ENCODE measurements around the gene DNAJB4.
A peak's percentile ranks its signal among the peaks of the same experiment; 100 is the strongest.
"Not testable (repeated sequence)": the region's sequence is repeated elsewhere in the genome, so short reads cannot be mapped to it uniquely, and the experiment has no call there.

The DNAJB4 gene

DNA sequence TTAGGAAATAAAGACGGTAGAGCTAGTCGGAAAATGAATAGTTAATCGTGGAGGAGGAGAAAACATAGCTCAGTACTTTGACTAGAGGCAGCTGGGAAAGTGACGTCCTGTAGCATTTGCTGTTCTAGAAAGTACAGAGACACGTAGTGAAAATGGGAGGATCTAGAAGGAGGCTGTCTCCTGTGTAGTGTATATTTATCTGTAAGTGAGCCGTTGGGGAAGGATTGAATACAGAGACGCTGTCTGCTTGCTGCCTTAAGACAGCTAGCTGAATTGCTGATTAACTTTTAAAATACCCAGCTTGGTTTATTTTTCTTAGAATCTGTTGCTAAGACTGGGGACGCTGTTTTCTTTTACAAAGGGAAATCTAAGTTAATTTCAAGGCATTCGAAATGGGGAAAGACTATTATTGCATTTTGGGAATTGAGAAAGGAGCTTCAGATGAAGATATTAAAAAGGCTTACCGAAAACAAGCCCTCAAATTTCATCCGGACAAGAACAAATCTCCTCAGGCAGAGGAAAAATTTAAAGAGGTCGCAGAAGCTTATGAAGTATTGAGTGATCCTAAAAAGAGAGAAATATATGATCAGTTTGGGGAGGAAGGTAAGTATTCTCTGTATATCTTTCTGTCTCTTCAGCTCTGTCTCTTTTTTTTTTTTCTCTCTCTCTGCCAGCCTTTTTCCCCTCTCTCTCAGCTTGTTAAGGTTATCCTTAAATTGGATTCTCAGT lies at the start of gene DNAJB4:
Gene DNAJB4 (plus strand): TSS at position 221 of the 729 bp plus-strand sequence. CDS start 172 bp downstream, at position 393.
- DNase-seq: peak in 44 of 56 donors; percentile 4 to 87 (median 52)

DNA sequence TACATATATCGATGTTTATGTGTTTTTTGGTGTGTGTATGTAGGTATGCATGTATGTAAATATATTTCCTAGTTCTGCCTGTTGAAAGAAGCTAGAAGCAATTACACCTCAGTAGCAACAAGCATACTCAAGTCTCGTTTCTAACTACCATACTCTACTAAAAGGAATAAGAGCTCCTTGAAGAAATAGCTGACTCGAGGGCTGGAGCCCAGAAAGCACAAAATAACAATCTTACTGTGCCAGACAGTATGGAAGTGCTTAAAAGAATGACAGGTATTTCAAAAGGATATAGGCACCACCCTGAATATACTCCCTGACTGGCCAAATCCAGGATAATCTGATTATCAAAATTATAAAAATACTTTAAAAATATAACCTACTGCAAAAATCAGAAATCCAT lies 49.0 kb upstream of the DNAJB4 start:
- no peak for DNase-seq

DNA sequence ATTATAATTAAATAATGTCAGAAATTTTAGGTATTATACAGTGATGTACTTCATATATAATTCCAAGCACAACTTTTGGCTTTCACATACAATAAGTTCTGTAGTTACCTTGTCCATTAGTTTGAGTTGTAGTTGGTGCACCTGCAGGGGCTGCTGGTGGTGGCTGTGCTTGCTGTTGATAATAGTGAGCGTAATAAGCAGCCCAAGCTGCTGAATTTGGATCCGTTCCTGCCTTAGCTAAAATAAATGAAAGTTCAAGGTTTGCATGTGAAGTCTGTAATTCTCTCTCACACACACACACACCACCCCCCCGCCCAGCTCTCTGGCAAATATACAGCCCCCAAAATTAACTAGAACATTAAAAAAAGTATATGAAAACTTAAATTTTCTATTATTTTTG lies 48.3 kb upstream of the DNAJB4 start:
- DNase-seq: no peak

DNA sequence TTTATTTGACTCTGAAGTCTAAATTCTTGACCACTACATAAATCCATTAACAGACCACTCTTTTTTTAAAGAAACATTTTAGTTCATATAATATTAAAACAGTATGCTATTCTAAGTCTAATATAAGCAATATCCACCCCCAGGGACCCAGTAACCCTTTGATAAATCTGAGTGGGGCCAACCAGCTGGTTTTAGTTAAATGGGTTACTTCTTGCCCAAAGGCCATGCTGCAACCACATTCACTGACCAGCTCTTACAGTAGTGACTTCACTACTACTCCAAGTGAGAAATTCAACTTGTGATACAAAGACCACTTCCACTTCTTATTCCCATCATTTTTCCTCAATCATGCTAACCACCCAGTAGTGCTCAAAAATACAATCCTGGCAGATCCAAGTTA lies 46.3 kb upstream of the DNAJB4 start:
- DNase-seq: no peak

DNA sequence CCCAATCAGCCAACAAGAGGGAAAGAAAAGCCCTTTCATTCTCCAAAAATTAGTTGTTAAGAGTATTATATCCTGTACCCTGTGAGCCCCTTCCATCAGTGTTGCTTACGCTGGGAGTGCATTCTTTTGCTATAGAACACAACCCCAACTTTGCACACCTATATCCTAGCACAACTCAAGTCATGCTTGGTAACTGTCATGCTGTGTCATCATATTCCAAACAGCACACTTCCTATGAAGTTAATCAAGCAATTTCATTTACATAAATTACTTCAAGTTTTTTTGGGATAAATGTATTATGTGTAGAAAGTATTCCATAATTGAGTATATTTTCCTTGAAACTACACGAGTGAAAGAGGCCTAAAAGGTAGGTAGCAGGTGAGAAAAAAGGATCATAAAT lies 45.9 kb upstream of the DNAJB4 start:
- DNase-seq: no peak

DNA sequence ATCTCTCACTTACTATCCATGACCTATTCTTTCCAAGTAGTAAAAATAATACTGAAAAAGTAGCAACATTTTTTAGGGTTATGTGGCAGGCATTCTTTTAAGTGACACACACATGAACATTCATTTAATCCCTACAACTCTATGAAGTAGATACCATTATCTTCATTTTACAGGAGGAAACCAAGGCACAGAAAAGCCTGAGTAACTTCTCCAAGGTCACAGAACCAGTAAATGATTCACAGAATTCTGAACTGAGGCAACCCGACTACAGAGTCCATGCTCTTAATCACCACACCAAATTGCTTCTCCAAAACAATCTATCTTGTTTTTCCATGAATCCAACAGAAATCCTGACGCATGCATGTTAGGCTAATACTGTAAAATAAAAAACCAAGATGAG lies 43.3 kb upstream of the DNAJB4 start:
- no peak for DNase-seq

DNA sequence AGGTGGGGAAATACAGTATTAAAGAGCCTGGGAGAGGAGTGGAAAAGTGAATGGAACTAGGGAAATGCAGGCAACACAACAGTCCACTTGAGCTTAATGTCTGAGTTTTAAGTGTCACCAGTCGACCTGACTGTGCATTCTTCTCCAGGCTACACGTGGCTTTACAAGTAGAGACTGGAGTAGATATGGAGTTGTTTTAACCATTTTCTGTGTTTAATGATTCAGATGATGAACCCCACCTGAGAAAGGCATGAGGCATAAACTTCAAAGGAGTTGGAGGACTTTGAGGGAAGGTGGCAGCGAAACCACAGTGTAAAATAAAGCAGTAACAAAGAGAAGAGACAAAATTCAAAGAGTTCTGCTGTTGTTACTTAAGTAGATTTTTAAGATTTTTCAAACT lies 38.4 kb upstream of the DNAJB4 start:
- DNase-seq: no peak

DNA sequence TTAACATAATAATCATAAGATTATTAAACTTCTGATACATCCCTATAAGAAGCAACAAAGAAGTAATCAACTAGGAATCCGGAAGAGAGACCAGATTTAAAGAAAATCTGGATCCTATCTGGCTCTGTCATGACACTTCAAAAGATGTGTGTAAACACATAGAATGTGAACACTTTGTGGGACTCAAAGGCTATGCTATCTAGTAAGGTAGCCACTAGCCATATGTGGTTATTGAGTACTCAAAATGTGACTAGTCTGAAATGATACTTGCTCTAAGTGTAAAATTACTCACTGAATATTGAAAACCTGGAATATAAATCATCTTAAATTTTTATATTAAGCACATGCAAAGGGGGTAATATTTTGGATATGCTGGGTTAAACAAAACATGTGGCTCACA lies 34.5 kb upstream of the DNAJB4 start:
- DNase-seq: no peak

DNA sequence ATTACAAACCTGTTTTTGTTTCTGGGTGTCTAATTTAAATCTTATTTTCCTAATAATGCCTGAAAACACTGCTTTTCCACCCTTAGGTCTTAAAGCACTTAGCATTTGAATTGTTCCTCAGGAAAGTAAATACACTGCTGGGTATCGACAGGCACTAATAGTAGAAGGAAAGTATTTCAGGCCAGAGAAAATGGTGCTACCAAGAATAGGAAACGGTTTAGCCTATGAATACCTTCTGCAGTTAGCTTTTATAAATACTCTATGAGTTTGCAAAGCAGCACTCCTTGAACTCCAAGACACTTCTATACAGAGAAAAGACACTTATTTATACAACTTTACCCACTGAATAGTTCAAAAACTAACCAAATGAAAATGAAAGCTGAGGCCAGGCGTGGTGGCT lies 32.7 kb upstream of the DNAJB4 start:
- no peak for DNase-seq

DNA sequence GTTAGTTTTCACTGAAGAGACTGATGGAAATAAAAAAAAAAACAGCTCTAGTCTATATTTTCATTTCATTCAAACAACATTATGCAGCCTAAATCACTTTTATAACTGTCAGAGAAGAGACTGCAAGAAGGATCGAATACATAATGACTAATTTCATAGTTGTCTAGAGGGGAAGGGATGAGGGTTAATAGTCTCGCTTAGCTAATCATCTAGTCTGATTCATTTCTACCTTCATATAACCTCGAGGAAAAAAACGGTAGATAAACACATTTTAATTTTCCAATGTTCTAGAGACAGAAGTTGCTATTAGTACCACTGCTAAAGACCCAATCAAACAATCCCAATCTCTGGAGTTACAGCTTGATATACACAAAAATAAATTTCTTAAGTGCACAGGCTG lies 29.4 kb upstream of the DNAJB4 start:
- DNase-seq: no peak

DNA sequence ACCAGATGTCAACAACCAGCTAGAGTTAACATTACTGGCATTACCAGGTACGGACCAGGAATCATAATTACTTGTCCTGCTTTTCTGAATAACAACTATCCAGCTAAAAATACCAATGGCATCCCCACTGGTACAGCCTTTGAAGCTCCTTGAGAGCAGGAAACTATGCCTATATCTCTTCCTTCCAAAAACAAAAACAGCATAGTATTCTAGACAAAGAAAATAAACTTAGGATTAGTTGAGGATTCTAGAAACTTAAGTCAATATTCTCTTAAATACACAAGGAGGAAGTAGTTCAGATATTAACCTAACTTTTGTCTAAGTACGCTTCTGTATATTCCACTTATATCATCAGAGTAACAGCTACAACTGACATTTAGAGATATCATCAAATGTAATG lies 28.8 kb upstream of the DNAJB4 start:
- DNase-seq: no peak

DNA sequence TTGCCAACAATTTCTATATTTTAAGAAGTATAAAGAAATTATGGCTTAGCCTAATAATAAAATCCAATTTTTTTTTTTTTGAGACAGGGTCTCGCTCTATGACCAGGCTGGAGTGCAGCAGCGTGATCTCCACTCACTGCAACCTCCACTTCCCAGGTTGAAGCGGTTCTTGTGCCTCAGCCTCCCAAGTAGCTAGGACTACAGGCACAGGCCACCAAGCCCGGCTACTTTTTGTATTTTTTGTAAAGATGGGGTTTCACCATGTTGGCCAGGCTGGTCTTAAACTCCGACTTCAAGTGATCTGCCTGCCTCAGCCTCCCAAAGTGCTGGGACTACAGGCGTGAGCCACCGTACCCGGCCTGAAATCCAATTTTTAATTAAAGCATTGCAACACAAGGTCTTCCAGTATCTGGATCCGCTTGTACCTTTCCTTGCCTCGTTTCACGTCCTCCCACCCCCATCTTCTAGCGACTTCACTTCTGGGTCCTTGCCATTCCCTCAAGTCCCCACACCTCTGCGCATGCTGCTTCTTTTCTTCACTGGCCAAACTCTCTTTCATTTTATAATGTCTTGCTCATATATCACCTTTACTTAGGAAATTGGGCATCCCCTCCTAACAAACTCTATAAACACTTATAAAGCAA lies 28.2 kb upstream of the DNAJB4 start:
- DNase-seq: no peak

DNA sequence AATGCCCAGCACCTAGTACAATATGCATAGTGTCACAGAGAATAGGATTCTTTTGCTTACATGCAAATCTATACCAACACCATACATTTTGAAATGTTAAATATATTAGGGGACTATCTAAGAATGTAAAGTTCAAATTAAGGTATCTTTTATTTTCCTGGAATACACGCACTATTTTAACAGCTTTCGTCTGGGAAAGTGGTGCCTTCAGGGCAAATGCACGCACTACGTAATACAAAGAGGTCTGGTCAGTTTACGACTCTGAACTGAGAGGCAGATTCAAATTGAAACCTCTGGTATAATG lies 26.8 kb upstream of the DNAJB4 start:
- DNase-seq: no peak

DNA sequence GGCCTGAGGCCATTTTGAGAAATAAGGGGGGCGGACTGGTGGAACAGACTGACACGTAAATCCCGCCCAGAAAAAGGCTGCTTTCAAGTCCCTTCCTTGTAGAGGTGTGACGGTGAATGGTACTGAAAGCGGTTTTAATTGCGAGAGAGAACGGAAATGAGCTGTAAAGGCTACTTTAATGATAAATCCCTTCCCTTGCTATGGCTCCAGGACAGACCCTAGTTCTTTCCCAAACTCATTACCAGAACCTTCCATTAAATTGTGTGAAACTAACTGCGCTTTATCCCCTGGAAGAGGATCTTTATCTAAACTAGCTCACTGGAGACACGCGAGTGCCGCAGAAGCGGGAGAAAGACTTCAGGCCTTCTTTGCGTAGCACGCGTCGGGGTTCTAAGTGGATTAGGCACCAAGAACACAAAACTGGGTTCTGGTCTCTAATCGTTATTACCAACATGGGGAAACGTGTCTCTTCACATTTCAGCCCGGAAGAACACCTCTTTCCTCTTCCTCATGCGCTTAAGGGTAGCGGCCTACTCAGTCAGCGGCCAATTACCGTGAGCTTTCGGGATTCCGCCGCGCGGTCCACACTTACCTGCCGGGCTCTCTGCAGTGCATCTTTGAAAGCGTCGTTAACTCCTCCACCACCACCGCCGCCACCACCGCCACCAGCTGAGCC lies 26.3 kb upstream of the DNAJB4 start:
- peak in 45 of 56 donors; percentile 6 to 76 (median 36) for DNase-seq

DNA sequence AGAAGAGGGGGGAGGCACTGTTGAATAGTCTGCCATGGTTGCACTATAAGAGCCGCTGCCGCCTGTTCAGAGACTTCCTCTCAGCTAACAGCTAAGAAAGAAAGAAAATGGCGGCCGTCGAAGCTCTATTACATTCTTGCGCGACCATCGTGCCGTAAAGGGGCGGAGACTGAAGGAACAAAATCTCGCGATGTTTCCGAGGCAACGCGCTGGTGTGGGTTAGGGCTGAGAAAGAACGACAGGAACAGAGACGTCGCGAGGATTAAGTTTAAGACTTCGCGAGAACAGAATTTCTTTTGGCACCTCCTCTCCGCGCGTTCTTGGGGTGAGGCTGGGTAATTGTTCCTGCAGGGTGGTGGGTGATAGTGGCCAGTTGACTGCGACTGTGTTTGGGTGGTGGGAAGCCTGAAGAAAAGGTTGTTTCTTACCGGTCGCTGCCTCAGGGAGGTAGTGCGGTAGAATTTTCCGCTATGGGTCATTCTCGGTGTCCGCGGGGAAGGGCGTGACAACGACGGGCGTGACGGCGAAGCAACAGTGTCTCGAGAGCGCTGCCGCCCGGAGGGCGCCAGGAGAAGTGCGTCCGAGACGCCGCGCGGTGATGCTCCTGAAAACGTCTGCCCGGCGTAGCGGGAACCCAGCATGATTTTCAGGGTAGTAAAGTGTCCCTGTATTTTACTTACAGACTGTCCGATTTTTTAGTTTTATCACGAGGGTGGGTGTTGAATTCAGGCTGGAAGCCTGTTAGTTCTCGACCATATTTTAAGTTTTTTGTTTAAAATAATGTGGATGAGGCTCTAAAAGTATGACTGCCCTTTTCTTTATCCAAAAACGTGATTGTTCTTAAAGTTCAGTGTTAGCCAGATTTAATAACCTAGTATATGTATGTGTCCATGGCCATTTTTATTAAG lies 25.5 kb upstream of the DNAJB4 start, which contains the start of gene FUBP1:
Gene FUBP1 (minus strand): TSS at position 104 of the 908 bp plus-strand sequence. CDS start 68 bp downstream, at position 36.
- peak; percentile 32 to 96 (median 89) for DNase-seq

DNA sequence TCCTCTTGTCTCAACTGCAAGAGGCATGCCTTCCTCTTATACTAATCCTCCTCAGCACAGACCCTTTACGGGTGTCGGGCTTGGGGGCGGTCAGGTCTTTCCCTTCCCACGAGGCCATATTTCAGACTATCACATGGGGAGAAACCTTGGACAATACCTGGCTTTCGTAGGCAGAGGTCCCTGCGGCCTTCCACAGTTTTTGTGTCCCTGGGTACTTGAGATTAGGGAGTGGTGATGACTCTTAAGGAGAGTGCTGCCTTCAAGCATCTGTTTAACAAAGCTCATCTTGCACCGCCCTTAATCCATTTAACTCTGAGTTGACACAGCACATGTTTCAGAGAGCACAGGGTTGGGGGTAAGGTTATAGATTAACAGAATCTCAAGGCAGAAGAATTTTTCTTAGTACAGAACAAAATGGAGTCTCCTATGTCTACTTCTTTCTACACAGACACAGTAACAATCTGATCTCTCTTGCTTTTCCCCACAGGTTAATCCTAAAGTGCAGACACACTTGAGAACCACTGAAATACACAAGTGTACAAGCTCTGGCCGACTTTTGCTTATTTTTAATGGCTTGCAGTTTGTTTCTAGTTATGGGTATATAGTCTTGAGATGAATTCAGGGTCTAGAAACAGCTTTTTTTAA lies 21.3 kb upstream of the DNAJB4 start:
- DNase-seq: not testable (repeated sequence)

DNA sequence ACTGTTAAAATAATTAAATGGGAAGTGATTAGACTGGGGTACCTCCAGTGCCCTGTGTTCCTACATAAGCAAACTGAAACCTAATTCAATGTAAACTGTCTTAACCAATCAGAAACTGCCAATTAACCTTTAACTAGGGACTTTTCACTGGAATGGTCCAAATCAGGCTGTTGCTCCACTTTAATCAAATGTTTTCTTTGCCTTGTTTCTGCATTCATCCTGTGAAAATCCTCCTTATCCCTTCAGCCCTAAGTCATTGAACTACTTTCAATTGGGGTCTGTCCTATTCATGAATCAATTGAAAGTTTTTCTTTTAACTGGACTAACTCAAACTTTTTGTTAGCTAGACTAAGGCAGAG lies 20.8 kb upstream of the DNAJB4 start:
- DNase-seq: no peak

DNA sequence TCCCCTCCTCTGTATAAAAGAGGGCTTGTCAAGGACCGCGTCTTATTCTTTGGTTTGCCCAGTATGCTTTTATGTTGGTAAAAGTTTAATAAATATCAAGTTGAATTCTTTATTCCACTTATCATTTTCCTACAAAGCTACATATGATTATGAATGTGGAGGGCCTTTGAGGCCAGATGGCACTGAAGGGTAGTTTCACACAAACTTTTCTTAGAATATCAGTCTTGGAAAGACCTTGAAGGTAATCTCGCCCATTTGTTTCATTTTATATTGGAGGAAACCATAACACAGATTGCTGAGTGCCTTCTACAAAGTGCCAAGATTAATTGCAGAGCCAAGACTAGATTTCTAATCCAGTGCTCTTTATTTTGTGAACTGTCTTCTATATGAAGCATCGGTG lies 20.1 kb upstream of the DNAJB4 start:
- no peak for DNase-seq

DNA sequence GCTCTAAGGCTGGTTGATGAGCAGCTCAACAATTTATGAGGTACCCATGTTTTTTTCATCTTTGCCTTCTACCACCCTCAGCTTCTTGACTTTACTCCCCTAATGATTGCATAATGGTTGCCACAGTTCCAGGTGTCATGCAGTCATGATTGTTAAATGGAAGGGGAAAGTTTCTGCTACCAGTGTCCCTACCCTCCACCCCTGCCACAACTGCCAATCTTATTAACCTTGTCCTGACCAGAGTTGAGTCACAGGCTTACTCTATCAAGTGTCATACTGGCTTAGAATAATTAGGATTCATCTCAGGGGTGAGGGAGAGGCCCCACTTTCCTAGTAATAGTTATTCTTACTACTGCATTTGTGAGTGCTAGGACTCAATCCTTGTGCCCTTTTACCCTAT lies 17.9 kb upstream of the DNAJB4 start:
- DNase-seq: no peak

DNA sequence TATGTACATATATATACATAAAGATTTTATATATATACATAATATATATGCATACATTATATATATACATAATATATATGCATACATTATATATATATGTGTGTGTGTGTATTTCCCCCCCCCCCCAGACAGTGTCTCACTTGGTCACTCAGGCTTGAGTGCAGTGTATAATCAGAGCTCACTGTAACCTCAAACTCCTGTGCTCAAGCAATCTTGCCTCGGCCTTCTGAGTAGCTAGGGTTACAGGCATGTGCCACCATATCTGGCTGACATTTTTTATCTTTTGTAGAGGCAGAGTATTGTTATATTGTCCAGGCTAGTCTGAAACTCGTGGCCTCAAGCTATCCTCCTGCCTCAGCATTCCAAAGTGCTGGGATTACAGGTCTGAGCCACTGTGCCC lies 16.8 kb upstream of the DNAJB4 start:
- DNase-seq: no peak

DNA sequence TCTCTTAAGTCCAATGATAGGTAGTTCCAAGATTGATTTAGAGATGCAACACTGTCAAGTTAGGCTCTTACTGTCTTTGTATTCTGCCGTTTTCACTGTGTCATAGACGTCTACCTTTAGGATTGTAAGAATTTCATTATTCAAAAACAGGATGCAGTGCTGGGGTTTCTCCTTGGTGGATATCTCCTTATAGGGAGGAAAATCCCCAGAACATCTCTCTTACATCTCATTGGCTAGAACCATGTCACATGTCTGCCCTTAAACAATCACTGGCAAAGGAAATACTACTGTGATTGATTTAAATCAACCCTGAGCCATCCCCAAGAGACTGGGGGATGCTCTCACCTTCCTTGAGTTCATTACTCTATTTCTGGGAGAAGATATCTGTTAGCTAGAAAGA lies 15.0 kb upstream of the DNAJB4 start:
- no peak for DNase-seq

Data from amygdala (tissue), 56 donors.